Transverse colon (tissue), 4 donors: Measurements from ENCODE around the gene CCNY. TPM values are rescaled to one million over a fixed set of nuclear protein-coding genes. Genes with fewer than 3 reads are reported as not detected.

Experiments
- DNase-seq: peaks from one replicate; pipeline ENCODE4 v3.0.0-alpha.2; 2019
- H3K27ac ChIP-seq, 4 donors: fragments of 200-600 bp; sonication (generic); 2 replicates each; pipeline ENCODE4 v1.5.1; 2016 to 2018; ENCODE audit warnings: inconsistent platforms in 4 of 4
- H3K27me3 ChIP-seq: fragments of 200-600 bp; sonication (generic); 2 replicates; pipeline ENCODE4 v1.5.1; 2017; ENCODE audit warnings: inconsistent platforms
- H3K36me3 ChIP-seq, 4 donors: fragments of 200-600 bp; sonication (generic); 2 replicates each; pipeline ENCODE4 v1.5.1; 2017 to 2019; ENCODE audit warnings: inconsistent platforms in 4 of 4
- H3K4me1 ChIP-seq, 4 donors: fragments of 200-600 bp; sonication (generic); 2 replicates each; pipeline ENCODE4 v1.5.1; 2017 to 2020; ENCODE audit warnings: inconsistent platforms in 4 of 4
- H3K4me3 ChIP-seq, 4 donors: fragments of 200-600 bp; sonication (generic); 1 replicate in 1 of 4; 2 replicates in 3 of 4; pipeline versions ENCODE4 v1.5.1 to v1.6.1; 2017 to 2019; ENCODE audit warnings: inconsistent platforms in 4 of 4
- H3K9me3 ChIP-seq, 2 donors: fragments of 200-600 bp; sonication (generic); 2 replicates each; pipeline ENCODE4 v1.5.1; 2017 to 2019; ENCODE audit warnings: inconsistent platforms in 2 of 2
- EP300 ChIP-seq: sonication (generic); formaldehyde crosslinking; IDR thresholded peaks from one replicate; pipeline ENCODE4 v1.6.1; 2017; ENCODE audit warnings: antibody characterized with exemption, low read depth
- POLR2A ChIP-seq: fragments of 450-650 bp; IDR thresholded peaks from one replicate; pipeline ENCODE4 v1.6.1; 2016; ENCODE audit warnings: antibody characterized with exemption, mild to moderate bottlenecking, moderate library complexity
- POLR2AphosphoS5 ChIP-seq, 3 donors: sonication (generic); formaldehyde crosslinking; IDR thresholded peaks; one replicate each; pipeline ENCODE4 v1.6.1; 2016; ENCODE audit warnings: antibody characterized with exemption in 3 of 3
- WGBS, 2 donors: methylation state at CpG; one replicate each; pipeline ENCODE4 v1.1.5; 2018; ENCODE audit warnings: low coverage in 1 of 2; 5-methylcytosine and 5-hydroxymethylcytosine counted together
- in situ Hi-C, 4 donors: fragments of 200-750 bp; cut with MboI; loops; one replicate each; pipeline versions ENCODE4 v1.15.0 to v1.15.1; 2017; ENCODE audit warnings: low sequenced_read_pairs in 3 of 4, low pct_ligation_motif_present in 1 of 4, low pct_unique_long_range_greater_than_20kb in 1 of 4
- intact Hi-C: fragments of 100-400 bp; cut with DNase I; formaldehyde crosslinking; loops from one replicate; pipeline ENCODE4 v1.15.1; 2023; ENCODE audit warnings: low total_unique reads
- total RNA-seq, 4 donors: library from RNA; depleted of rRNA; stranded (reverse); fragments of >200 nt; gene quantifications; one replicate each; pipeline ENCODE4 v1.1.0, GENCODE V29; 2016
- TF ChIP-seq, protein P1 (sequence below), 5 experiments: fragments of 200-600 bp in 3 of 5; fragments of 450-650 bp in 2 of 5; sonication (generic) in 3 of 5; IDR thresholded peaks; 1 replicate in 2 of 5; 2 replicates in 3 of 5; pipeline ENCODE4 v1.5.1; 2016 to 2017; ENCODE audit warnings: antibody characterized with exemption in 5 of 5, inconsistent platforms in 3 of 5, mild to moderate bottlenecking in 2 of 5, moderate library complexity in 1 of 5

CCNY gene
- total RNA-seq, 4 donors from 2014 or later, result 19.5 to 53.9 (median 41.4) TPM

DNA sequence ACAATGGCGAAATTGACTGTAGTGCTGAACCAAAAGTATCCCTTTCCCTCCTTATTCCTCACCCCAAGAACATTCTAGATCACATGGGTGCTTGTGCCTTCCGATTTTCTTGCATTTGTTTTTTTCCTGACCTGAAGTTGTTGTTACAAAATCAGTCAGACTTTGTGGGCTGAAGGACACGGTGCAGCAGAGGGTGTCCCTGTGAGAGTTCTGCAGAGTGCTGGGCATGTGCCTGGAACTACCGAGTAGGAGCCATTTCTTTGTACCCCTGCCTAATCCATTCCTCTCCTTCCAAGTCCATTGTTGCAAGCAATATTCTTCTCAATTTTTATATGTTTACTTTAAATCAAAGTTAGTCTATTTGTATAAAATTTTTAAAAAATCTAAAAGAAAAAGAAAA is 233.5 kb downstream of the CCNY start:
- intact Hi-C loops (no loop called here), in situ Hi-C loops (loop anchor here in 3 of 4 donors (25.0 kb wide), 2 partner anchors 333 to 458 kb away; no protein-coding TSS in a partner anchor)
- 94 to 98% methylated on average over 3 to 4 of the region's 4 CpGs for WGBS, 2 donors

GRCh38 chr10:35570397-35570796 is 234.1 kb downstream of the CCNY start:
- Histone ChIP-seq H3K36me3 (peaks cover 0 to 31% (median 3%) of the 10 kb centered on the region in 4 donors), H3K4me3 (no peak overlapping the region)

More for the DNA sequence above, 233.5 kb downstream of the CCNY start:
- H3K27me3 ChIP-seq, result no peaks in the 10 kb centered on the region
- no peak for DNase-seq
- TF ChIP-seq, protein P1, sequence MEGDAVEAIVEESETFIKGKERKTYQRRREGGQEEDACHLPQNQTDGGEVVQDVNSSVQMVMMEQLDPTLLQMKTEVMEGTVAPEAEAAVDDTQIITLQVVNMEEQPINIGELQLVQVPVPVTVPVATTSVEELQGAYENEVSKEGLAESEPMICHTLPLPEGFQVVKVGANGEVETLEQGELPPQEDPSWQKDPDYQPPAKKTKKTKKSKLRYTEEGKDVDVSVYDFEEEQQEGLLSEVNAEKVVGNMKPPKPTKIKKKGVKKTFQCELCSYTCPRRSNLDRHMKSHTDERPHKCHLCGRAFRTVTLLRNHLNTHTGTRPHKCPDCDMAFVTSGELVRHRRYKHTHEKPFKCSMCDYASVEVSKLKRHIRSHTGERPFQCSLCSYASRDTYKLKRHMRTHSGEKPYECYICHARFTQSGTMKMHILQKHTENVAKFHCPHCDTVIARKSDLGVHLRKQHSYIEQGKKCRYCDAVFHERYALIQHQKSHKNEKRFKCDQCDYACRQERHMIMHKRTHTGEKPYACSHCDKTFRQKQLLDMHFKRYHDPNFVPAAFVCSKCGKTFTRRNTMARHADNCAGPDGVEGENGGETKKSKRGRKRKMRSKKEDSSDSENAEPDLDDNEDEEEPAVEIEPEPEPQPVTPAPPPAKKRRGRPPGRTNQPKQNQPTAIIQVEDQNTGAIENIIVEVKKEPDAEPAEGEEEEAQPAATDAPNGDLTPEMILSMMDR (IDR thresholded peaks at IDR 0.05), result no peak
- TF ChIP-seq EP300, result no peak
- TF ChIP-seq POLR2AphosphoS5 (IDR thresholded peaks at IDR 0.05), result no peak
- TF ChIP-seq POLR2A, result no peak
- H3K27ac ChIP-seq, result no peak overlapping the region
- peaks cover 0 to 9% (median 3%) of the 10 kb centered on the region in 4 donors for H3K4me1 ChIP-seq
- H3K4me3 ChIP-seq, result no peak overlapping the region
- no peaks in the 10 kb centered on the region for H3K9me3 ChIP-seq
- peaks cover 0 to 31% (median 3%) of the 10 kb centered on the region in 4 donors for H3K36me3 ChIP-seq

DNA sequence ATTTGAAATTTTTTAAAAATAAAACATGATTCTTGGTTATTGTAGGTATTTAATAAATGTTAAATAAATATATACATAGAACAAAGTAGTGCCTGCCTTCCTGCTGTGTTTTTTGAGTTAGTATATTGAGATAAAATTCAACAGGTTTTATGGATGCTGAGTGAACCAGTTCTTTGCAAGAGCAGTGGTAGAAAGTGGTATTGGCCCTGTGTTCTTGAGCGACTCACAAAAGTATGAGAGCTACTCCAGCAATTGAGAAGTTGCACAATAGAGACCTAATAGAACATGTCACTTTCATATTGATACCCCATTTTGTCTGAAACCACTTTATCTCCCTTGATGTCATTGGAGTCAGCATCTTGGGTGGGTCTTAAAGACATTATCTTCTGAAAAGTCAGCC is 236.3 kb downstream of the CCNY start:
- Histone ChIP-seq H3K27me3 (no peaks in the 10 kb centered on the region), H3K27ac (no peak overlapping the region), H3K36me3 (peaks cover 0 to 19% (median 3%) of the 10 kb centered on the region in 4 donors), H3K4me1 (no peaks in the 10 kb centered on the region), H3K4me3 (no peak overlapping the region), H3K9me3 (no peaks in the 10 kb centered on the region)
- 100% methylated on average over 1 of the region's 1 CpG for WGBS, 2 donors
- DNase-seq, result no peak
- TF ChIP-seq, protein P1 (IDR thresholded peaks at IDR 0.05), result no peak
- no peak for TF ChIP-seq EP300
- TF ChIP-seq POLR2A, result no peak
- TF ChIP-seq POLR2AphosphoS5 (IDR thresholded peaks at IDR 0.05), result no peak
- intact Hi-C loops, result no loop called here
- in situ Hi-C loops, result loop anchor here in 3 of 4 donors (25.0 kb wide), 2 partner anchors 335 to 460 kb away; no protein-coding TSS in a partner anchor

More at GRCh38 chr10:35570397-35570796, 234.1 kb downstream of the CCNY start:
- TF ChIP-seq POLR2AphosphoS5 (IDR thresholded peaks at IDR 0.05) (no peak), POLR2A (no peak), EP300 (no peak)
- TF ChIP-seq, protein P1 (IDR thresholded peaks at IDR 0.05), result no peak
- intact Hi-C loops, result no loop called here
- WGBS, 2 donors, result 82 to 90% methylated on average over 1 of the region's 1 CpG
- in situ Hi-C loops, result loop anchor here in 3 of 4 donors (25.0 kb wide), 2 partner anchors 333 to 458 kb away; no protein-coding TSS in a partner anchor
- H3K27ac ChIP-seq, result no peak overlapping the region
- no peaks in the 10 kb centered on the region for H3K27me3 ChIP-seq
- peaks cover 0 to 3% (median under 1%) of the 10 kb centered on the region in 4 donors for H3K4me1 ChIP-seq
- H3K9me3 ChIP-seq, result no peaks in the 10 kb centered on the region
- DNase-seq, result no peak

GRCh38 chr10:35573796-35574195 is 237.5 kb downstream of the CCNY start:
- Histone ChIP-seq H3K4me1 (no peaks in the 10 kb centered on the region), H3K27ac (no peak overlapping the region), H3K9me3 (no peaks in the 10 kb centered on the region), H3K36me3 (peaks cover 0 to 19% (median 3%) of the 10 kb centered on the region in 4 donors), H3K27me3 (no peaks in the 10 kb centered on the region), H3K4me3 (no peak overlapping the region)
- TF ChIP-seq EP300 (no peak), POLR2AphosphoS5 (IDR thresholded peaks at IDR 0.05) (no peak), POLR2A (no peak)
- TF ChIP-seq, protein P1 (IDR thresholded peaks at IDR 0.05), result no peak
- DNase-seq, result no peak
- intact Hi-C loops (no loop called here), in situ Hi-C loops (loop anchor here in 3 of 4 donors (25.0 kb wide), 2 partner anchors 336 to 461 kb away; no protein-coding TSS in a partner anchor)
- WGBS, 2 donors, result 79% methylated on average over 1 of the region's 1 CpG; no CpG with 5 or more reads in 1 of the 2 donors
